CD4-positive, alpha-beta T cell treated with Interleukin-10 for 1 hour (primary cell): ENCODE results near the gene ZNF835.

ENCODE experiments used
- DNase-seq: peaks from one replicate; pipeline ENCODE4 v3.0.0-alpha.2; 2020

The ZNF835 gene

GRCh38 chr19:56661248-56661647 lies 10.3 kb downstream of the ZNF835 start:
- DNase-seq = no peak

GRCh38 chr19:56660381-56661107 lies 11.0 kb downstream of the ZNF835 start:
- DNase-seq = no peak

GRCh38 chr19:56654151-56654550 lies 17.4 kb downstream of the ZNF835 start:
- DNase-seq = no peak

GRCh38 chr19:56643460-56643955 lies 28.0 kb downstream of the ZNF835 start:
- DNase-seq = no peak

- DNase-seq = no peak
These were observed 28.7 kb downstream of the ZNF835 start, which contains the start of gene SMIM17 for GRCh38 chr19:56642711-56643459. SMIM17 (plus strand) TSS chr19:56643159; CDS start chr19:56645668, 2,509 bp downstream.

- no peak for DNase-seq
These were observed 32.3 kb downstream of the ZNF835 start for GRCh38 chr19:56639217-56639616.

GRCh38 chr19:56637976-56638555 lies 33.5 kb downstream of the ZNF835 start:
- peak; percentile 3 for DNase-seq

GRCh38 chr19:56633021-56633420 lies 38.5 kb downstream of the ZNF835 start:
- no peak for DNase-seq

GRCh38 chr19:56625708-56626107 lies 45.8 kb downstream of the ZNF835 start:
- no peak for DNase-seq

GRCh38 chr19:56623006-56623405 lies 48.6 kb downstream of the ZNF835 start:
- no peak for DNase-seq

- no peak for DNase-seq
These were observed 49.2 kb downstream of the ZNF835 start for GRCh38 chr19:56622374-56622773.

GRCh38 chr19:56619121-56619520 lies 52.4 kb downstream of the ZNF835 start:
- no peak for DNase-seq

- DNase-seq = no peak
These were observed 54.0 kb downstream of the ZNF835 start for GRCh38 chr19:56617531-56617930.

- no peak for DNase-seq
These were observed 57.9 kb downstream of the ZNF835 start for GRCh38 chr19:56613639-56614038.

- DNase-seq = no peak
These were observed 58.8 kb downstream of the ZNF835 start for GRCh38 chr19:56612737-56613136.
